HG03521 (cell line): Measurements from ENCODE around the gene SURF1.

Source experiments
- ATAC-seq: cut with Tn5 transposase; IDR thresholded peaks from one replicate; pipeline ENCODE4 v1.9.1; 2021; ENCODE audit warnings: mild to moderate bottlenecking, moderate library complexity; ENCODE audit not compliant: unreplicated experiment

The SURF1 gene

DNA sequence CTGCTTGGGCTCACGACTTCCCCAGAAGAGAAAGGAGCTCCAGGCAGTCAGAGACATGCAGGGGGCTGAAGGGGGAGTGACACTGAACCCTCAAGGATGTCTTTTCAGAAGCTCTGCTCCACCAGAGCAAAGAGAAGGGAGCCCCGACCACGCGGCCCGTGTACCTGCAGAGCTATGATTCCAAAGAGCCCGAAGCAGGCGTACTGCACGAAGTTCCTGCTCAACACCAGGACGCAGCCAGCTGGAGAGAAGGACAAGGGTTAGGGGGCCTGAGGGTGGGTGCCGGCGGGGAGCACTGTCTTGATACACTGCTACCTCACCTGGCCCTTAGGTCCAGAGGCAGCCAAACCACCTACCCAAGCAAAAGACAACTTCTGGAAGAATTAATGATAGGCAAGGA, 10.1 kb upstream of the SURF1 start:
- no peak for ATAC-seq

DNA sequence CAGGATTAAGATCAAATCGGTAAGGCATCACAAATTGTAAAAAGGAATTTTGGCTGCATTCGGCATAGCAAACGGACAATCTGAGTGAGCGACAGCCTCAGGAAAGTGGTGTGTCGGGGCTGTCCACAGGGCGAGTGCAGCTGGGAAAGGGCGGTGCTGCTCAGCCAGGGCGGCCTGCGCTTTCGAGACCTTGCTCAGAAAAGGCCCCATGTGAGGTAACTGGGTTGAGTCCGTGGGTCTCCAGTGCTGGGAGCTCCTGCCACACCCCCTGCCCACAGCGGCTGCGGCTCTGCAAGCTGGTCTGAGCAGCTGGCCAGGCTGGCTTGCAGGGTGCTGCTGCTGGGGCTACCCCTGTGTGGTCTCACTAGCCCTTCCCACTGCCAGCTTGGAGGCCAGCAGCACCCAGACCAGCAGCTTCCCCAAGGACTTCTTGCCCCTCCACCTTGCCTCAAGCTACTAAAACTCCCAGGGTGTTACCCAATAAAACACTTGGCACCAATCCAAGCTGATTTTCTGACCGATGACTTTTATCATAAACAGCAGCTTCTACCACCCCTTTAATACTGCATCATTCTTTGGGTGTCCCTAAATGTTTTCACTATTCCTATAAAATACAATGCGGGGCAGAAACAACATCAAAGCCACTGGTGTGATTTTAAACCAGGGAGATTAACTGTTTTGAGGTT, 6.2 kb upstream of the SURF1 start:
- no peak for ATAC-seq

DNA sequence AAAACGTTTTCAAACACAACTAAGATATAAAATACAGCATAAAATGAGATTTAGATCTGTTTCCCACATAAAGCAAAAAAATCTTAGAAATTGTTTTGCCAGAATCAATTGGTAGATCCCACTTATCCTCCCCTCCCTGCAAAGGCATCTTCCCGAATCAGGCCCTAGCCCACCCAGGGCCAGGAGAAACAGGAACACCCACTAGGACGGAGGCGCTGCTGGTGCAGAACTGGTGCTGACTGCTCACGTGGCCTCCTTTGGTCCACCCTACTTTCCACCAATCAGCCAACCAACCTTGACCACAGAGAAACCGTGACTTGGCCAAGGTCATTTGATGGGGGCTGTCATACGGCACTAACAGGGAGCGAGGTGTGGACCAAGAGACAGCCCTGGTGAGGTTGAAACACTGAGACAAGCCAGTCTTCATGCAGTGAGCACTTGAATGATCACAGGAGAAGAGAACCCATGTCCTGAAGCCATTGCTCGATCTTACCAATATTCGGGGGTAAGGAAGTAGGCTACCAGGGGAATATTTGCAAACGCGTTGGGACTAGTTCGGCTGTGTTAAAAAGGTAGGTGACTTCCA, 5.3 kb upstream of the SURF1 start:
- no peak for ATAC-seq

DNA sequence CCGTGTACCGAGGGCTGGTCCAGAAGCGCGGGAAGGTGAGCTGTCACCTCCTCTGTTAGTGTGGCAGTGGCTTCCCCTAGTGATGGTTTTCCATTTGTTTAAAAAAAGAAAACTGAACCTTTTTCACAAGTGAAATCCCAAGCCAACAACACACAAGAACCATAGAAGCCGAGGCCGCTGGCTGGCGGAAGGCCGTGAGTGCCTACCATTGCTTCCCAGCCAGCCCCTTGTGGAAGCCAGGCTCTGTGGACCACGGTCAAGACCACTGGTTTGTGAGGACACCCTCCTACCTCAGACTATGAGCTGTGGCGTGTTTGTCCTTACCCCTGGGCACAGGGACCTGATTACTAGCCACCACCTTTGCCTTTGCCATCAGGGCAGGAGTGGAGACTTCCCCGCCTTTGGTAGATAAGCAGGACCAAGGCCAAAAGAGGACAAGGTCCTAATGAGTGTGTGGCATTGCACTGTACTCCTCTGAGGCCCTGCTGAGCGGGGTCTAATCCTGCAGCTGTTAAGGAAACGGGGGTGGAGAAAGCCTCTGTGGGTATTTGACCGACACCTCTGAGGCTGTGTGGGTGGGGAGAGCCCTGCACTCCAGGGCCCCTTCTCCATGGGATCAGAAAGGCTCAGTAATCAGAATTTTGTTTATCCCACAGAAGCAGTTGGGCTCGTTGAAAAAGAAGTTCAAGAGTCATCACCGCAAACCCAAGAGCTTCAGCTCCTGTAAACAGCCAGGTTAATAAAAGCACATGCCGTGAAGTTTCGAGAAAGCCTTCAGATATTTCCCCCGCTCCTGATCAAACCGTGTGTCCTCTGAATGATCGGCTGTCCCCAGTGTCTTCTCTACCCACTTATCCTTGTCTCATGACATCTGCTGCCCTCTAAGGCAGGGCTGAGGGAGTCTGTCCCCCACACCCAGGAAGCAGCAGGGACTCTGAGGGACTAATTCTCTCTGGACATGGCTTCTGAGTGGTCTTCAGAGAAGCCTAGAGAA, 4.4 kb upstream of the SURF1 start:
- no peak for ATAC-seq

DNA sequence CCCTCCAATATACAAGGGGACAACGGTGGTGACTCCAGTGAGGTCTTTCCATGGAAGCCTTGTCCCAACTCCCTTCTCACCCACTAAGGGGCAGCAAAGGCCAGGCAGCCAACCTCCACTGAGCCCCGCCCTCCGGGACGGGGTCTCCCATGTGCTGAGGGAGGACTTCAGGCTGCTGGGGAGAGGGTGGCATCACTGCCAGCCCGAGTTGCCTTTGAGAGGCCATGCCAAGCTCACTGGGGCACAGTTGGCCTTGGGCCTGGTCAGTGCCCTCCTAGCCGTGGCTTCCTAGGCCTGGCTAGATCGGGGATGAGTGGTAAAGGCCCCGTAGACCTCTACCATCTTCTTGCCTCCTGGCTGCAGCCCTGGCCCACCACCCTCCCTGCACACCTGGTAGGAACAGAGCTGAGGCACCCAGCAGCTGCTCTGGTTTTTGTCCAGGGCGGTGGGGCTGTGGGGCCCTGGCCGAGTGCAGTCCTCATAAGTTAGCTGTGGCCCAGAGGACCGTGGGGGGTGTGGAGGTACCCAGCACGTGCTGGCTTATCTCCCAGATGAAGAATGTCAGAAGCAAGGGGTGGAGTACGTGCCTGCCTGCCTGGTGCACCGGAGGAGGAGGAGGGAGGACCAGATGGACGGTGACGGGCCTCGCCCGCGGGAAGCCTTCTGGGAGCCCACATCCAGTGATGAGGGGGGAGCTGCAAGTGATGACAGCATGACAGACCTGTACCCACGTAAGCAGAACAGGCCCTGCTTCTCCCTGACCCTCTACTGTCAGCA, 3.3 kb upstream of the SURF1 start:
- ATAC-seq = no peak

DNA sequence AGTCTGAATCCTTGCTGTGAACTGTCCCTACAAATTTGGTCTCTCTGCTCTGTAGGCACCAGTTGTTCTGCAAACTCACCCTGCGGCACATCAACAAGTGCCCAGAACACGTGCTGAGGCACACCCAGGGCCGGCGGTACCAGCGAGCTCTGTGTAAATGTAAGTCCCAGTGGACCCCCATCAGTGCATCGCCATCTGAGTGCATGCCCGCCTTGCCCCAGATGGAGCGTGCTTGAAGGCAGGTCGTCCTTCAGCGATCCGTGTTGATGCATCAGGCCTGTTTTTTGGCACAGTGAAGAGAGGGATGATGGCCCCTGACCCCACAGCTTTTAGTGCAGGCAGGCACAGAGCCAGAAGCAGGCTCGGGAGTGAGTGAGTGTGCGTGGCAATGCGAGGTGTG, 1.4 kb upstream of the SURF1 start:
- ATAC-seq = no peak

DNA sequence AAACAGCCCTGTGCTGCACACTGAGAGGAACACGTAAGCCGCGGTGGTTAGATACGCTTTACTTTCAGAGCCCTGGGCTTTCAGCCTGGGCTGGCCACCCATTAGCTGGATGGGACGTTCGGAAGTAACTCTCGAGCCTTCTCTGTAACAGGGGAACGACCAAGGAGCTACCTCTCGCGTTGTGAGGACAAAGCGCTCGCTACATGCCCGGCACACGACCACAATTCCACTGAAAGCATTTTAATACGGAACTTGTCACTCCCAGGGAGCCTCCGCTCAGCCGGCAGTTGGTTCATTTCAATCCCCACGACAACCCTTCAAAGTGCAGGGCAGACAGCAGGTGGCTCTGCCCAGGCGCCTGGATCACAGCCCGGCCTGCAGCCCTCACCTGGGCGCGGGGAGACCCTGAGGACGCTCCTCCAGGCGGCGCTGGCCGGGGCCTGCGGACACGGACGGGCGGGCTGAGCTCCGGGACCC, 368 bp downstream of the SURF1 start:
- peak; percentile 6 for ATAC-seq

DNA sequence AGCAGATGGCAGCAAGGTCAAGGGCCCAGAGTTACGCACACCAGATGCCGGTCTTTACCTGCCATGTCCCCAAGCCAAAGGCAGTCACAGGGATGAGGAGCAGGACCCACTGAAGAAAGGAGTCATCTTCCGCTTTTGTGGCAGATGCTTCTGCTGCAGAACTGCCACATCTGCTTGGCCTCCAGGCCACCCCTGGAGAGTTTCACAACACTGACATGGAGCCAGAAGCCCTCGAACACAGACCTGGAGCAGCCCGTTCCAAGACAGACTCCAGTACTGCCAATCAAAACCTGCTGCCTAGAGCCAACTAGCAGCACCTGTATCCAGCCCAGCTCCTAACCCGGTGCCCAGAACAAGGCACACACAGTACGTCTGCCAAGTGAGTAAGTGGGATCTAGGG, 1.5 kb downstream of the SURF1 start:
- no peak for ATAC-seq

DNA sequence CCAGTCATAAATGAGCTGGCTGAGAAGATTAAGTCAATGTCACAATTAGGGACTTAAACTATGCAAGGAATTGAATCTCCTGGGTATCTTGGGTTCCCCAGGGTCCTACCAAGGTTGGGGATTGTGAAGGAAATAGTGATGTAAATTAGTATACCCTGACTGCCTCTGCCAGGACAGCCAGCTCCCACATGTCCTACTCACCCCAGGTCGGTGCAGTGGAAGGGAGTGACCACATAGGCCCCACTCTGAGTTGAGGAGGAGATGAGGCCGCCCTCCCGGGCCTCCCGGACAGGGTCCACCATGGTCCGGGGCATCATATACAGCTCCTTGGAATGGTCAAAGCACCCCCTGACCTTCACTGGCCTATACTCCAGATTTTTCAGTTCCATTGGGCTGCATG, 2.7 kb downstream of the SURF1 start:
- no peak for ATAC-seq

DNA sequence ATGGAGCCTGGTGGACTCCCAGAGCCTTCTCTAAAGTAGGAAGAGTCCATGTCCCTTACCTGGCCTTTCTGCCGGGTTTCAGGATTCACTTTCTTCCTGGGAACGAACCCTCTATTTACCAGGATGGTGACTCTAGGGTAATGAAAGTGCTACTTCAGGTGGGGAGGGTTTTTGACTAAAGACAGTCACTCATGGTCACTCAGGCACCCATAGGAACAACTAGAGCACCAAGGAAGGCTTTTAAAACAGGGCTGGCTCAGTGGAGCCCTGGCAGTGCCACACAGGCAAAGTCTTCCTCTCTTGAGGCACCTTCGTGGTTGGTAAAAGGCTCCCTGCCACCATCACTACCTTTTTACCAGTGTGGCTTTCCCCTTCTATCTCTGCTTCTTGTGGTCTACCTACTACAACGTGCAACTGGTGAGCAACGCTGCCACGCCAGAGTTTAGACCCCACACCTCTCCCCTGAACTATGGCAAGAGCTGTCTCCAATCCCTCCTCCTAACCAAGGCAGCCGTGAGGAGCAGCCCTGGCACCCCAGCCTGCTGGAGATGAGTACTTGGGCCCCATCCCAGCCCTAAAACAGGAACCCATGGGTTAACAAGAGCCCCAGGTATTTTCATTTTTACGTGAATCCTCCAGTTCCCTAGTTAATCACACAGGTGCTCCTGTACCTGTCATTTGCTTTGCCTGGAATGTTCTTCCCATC, 3.5 kb downstream of the SURF1 start:
- ATAC-seq = no peak

DNA sequence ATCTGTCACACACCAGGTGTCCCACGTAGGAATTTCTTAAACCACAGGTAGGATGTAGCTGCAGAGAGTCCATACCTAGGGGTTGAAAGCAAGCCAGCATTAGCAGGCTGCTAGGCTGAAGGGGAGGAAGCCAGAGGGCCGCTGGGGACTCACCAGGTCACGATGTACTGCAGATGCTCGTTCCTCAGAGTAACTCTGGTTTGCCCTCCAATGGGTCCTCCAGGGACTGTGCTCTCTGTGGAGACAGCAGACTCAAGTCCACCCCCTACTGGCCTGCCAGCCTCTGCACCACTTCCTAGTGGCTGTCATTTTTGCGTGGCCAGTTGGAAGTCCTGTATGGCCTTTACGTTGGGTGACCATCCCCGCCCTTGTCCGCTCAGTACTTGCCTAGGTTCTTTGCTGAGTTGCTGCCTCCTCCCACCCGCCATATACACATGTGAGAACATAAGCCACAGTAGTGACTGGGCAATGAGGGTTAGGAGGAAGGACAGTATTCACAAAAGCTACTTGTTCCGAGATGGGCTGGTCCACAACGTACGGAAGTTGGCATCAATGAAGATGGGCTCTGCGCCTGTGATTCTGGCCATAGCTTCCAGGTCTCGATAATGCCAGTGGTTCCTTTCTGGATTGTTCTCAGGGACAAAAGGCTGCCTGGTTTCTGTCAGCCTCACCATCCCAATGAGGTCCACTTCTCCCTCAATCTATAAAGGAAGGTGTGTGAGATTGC, 4.2 kb downstream of the SURF1 start:
- ATAC-seq = no peak

DNA sequence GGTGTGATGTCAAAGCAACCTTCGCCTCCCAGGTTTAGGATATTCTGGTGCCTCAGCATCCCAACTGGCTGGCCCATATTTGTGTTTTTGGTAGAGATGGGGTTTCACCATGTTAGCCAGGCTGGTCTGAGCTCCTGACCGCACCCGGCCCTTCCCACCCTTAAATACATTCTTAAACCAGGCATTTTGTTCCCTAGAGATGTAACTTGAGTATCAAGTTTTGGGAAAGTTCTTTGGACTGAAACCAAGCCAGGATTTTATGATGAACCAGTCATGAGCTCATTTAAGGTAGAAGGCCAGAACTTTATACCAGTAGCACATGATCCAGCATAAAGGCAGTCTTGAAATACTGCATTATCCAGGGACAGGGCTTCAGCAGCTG, 4.8 kb downstream of the SURF1 start:
- ATAC-seq = no peak

DNA sequence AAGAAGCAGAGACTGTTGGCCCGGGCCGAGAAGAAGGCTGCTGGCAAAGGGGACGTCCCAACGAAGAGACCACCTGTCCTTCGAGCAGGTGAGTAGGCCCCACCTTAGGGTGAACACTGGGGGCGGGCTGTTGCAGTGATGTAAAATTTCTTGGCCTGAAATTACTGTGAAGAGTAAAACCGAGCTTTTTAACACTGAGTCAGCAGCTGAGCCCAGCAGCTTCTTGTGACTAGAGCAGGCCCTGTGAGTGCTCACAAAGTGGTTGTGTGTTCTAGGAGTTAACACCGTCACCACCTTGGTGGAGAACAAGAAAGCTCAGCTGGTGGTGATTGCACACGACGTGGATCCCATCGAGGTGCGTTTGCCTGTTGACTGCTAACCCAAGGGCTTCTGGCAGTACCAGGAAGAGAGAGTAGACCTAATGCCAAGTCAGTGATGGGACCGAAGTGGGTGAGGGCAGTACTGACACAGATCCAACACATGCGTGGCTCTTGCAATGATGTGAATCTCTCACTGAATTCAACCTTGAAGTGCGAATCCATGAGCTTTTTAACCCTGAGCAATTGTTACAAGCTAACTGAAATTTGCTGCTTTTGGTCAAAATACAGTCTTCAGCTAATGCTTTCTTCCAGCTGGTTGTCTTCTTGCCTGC, 6.2 kb downstream of the SURF1 start:
- no peak for ATAC-seq

DNA sequence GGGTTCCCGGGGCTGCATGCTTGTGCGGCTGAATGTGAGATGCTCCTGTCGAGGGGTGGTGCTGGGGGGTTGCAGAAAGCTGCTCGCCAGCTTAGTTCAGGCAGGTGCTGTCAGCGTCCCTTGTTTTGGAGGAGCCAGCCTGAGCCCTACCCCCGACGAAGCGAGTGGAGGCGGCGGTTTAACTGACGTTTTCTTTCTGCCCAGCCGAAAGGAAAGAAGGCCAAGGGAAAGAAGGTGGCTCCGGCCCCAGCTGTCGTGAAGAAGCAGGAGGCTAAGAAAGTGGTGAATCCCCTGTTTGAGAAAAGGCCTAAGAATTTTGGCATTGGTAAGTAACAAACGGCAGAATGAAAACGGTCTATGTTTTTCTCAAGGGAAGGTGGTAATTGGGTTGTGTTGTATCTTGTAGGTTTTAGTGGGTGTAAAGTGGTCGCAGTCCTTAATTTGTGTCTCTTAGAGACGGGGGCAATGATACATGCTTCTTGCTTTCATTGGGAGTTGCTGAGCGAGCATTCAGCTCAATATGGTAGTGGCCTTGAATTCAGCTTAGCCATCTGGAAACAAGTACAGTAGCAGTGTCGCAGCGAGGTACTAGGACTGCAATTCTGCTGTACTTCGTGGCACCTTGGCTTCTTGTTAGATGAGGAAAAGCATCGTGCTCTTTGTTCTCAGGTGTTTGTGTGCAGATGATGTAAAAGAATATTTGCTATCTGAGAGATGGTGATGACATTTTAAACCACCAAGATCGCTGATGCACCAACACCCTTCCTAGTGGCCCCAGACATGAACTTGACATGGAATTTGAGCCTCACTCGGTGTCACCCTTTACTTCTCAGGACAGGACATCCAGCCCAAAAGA, 7.3 kb downstream of the SURF1 start:
- no peak for ATAC-seq

DNA sequence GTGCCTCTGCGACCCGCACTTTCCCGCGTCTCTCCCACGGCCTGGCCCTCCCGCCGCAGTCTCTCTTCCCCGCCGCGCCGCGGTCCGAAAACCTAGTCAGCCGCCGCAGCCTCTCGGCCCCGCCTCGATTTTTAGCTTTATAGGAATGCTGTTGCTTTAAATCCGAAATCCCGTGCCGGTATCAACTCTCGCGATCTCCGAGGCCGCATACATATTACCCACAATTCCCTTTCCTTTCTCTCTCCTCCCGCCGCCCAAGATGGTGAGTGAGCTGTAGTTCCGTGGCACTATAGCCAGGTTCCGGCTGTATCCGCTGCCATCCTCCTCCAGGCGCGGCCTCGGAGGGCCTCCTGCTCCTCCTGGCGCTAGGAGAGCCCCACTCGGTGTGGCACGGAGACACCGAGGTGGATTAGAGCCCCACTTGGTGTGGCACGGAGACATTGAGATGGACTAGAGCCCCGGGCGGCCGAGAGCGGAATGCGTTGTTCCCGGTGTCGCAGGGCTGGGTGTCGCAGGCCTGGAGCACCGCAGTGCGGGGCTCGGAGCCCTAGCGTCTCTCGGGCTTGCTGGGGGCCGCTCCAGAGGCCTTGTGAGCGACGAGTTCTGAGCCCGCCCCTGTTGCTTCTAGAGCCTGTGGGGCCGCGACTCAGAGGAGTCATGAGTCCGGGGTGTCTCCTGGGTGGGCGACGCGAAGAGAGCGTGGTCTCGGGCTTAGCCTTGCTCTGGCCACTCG, 8.1 kb downstream of the SURF1 start, which contains the start of the genes MED22 and RPL7A:
Gene MED22 (minus strand): TSS at position 147 of the 733 bp plus-strand sequence. CDS start 1,469 bp downstream, outside the sequence.
Gene RPL7A (plus strand): TSS at position 234 of the 733 bp plus-strand sequence. CDS start 26 bp downstream, at position 260.
- ATAC-seq = peak; percentile 63

DNA sequence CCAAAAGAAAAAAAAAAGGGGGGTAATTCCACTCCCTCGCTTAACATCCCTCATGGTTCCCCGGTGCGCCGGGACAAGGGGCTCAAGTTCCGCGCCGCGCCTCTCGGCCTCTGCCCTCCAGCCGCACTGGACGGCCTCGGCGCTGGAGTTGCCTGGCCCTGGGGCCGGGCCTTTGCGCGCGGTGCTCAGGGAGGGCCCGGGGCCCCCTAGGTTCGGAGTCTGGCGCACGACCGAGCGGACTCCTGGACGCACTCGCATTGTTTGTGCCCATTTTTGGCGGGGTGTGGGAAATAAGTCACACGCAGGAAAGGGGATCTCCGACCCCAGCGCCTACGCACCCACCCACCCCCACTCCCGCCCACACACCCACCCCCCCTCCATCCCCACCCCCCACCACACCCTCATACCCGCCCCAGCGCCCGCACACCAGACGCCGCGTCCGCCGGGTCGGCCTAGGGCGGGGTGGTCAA, 8.7 kb downstream of the SURF1 start:
- peak; percentile 35 for ATAC-seq
